ENCODE measurements around the gene SCUBE1.
A peak's percentile ranks its signal among the peaks of the same experiment; 100 is the strongest.

SCUBE1 gene

DNA sequence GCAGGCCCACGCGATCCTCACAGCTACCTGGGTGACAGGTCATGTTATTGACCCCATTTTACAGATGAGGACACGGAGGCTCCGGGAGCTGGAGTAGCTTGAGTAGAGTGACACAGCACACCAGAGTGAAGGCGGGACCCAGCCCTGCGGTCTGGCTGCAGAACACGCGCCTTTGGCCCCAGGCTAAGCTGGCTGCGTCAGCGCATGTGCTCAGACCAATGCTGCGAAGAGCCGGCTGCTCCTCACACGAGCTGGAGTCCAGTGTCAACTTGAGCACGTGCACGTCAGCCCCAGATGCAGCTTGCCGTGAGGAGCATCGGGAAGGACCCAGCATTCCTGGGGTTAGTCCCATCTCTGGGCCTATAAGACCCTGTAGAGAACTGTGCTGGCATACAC, 49.9 kb downstream of the SCUBE1 start:
- TF ChIP-seq, protein P1, sequence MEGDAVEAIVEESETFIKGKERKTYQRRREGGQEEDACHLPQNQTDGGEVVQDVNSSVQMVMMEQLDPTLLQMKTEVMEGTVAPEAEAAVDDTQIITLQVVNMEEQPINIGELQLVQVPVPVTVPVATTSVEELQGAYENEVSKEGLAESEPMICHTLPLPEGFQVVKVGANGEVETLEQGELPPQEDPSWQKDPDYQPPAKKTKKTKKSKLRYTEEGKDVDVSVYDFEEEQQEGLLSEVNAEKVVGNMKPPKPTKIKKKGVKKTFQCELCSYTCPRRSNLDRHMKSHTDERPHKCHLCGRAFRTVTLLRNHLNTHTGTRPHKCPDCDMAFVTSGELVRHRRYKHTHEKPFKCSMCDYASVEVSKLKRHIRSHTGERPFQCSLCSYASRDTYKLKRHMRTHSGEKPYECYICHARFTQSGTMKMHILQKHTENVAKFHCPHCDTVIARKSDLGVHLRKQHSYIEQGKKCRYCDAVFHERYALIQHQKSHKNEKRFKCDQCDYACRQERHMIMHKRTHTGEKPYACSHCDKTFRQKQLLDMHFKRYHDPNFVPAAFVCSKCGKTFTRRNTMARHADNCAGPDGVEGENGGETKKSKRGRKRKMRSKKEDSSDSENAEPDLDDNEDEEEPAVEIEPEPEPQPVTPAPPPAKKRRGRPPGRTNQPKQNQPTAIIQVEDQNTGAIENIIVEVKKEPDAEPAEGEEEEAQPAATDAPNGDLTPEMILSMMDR (conservative IDR thresholded peaks at IDR 0.05) = no peak
- peak overlapping the region; percentile 58 for H3K27ac ChIP-seq

DNA sequence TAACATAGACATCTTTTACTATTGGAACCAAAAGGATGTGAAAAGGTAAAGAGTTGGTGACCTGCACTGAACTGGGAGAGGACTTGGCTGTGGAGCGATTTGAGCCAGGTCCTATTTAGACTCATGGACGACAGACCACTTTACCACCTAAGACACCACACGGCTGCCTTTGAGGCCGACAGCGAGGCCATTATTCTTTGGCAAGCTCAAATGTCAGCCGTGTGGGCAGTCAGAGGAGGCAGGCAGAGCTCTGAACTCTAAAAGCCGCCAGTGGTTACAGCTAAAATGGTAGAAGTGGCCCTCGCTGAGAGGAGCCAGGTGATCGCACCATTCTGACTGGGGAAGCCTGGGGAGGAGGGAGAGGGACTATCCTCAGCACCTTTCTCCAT, 50.5 kb downstream of the SCUBE1 start:
- TF ChIP-seq, protein P1 (conservative IDR thresholded peaks at IDR 0.05) = no peak
- peak overlapping the region; percentile 58 for H3K27ac ChIP-seq

DNA sequence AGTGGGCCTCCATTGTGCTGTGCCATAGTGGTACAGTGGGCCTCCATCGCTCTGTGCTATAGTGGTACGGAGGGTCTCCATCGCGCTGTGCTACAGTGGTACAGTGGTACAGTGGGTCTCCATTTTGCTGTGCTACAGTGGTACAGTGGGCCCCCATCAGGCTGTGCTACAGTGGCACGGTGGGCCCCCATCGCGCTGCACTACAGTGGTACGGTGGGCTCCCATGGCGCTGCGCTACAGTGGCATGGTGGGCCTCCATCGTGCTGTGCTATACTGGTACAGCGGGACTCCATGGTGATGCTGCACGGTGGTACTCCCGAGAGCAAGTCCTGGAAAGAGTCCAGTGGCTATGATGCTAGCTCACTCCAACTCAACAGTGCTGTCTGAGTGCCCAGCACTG, 51.8 kb downstream of the SCUBE1 start:
- H3K27ac ChIP-seq = peak overlapping the region; percentile 58
- TF ChIP-seq, protein P1 (conservative IDR thresholded peaks at IDR 0.05) = no peak

DNA sequence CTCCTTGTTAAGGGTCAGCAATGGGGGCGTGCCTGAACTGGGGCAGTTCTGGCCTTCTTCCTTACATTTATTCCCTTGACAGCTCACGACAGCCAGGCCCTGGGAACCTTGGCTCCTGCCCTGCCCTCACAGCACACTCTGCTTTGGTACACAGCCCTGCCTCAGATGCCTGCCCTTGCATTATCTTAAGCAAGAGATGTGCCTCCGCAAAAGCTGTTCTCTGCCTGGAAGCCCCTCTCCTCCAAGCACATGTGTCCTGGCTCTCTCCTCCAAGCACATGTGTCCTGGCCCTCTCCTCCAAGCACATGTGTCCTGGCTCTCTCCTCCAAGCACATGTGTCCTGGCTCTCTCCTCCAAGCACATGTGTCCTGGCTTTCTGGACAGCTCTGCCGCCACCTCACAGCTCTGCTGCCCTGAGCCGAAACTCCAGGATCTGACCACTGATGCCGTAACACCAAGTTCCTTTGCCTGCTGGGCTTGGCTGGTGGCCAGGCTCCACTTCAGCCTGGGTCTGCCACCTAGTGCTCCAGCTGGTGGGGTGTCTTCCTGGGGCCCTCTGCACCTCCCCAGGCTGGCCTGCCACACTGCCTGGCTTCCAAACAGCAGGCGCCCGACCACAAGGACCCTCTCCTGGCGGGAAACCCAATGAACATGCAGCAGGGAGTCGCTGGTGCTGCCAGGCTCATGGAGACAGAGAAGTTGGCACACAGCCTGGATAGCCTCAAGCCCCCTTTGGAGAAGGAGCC, 53.0 kb downstream of the SCUBE1 start:
- TF ChIP-seq, protein P1 (conservative IDR thresholded peaks at IDR 0.05) = no peak
- no peak overlapping the region for H3K27ac ChIP-seq

DNA sequence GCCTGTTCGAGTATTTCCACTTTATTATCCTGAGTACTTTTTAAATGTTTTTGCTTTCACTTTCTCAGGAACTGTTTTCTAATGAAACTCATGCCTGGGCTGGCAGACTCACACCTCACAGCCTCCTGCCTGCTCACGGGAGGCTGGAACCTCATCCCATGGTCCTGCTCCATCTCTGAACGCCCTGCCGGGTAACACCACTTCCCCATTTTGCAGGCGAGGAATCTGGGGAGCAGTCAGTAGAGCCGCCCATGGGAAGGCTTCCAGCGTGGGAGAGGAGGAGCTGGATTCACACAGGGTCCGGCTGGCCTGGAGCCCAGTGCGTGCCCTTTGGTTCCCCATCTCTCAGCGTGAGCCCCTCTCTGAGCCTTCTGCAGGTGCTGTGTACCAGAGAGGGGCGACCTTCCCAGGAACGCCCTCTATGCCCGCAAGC, 53.6 kb downstream of the SCUBE1 start:
- no peak overlapping the region for H3K27ac ChIP-seq
- TF ChIP-seq, protein P1 (conservative IDR thresholded peaks at IDR 0.05) = no peak

DNA sequence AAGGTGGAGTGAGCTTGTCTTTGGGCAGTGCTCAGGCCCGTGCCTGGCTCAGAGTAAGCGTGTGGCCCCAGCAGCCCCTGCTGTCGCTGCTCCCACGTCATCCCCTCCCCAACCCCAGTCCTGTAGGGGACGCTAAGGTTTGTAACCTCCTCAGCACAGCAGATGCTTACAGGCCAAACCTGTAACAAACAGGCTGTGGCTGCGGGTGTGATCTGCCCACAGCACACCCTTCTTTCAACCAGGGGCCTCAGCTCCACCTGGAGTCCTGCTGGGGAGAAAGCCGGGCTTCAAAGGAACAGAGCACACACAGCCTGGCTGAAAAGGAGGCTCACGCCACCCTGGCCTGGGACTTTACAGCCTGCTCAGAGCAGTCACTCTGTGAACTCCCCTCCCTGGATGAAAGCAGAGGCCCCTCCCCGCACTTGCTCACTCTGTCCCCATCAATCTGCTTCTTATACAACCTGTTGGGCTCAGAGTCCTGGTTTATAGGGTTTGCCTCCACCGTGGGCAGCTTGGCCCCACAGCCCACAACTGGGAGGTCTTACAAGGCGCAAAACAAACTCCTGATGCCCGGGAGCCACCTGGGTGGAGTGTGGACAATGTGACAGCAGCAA, 54.3 kb downstream of the SCUBE1 start:
- TF ChIP-seq, protein P1 (conservative IDR thresholded peaks at IDR 0.05) = no peak

DNA sequence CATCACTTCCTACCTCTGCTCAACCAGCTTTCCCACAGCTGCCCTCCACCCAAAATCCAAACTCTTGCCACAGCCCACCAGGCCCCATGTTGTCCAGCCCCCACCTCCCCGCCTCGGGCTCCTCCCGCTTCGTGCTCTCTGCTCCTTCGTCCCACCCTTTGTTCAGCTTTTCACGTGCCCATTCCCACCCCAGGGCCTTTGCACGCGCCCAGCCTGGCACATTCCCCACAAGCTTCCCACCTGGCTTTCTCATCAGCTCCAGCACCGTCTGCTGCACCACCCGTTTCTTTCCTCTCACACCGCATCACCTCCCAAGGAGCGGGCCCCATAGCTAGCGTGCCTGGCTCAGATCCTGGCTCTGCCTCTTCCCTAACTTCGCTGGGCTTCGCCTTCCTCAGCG, 54.8 kb downstream of the SCUBE1 start:
- no peak overlapping the region for H3K27ac ChIP-seq
- TF ChIP-seq, protein P1 (conservative IDR thresholded peaks at IDR 0.05) = no peak

More for the DNA sequence above, 54.3 kb downstream of the SCUBE1 start:
- H3K27ac ChIP-seq = no peak overlapping the region
